ENCODE results near the gene PLXNB2.

GRCh38 chr22:50296658-50297490 is 10.6 kb downstream of the PLXNB2 start:
- TF ChIP-seq CTCF (IDR thresholded peaks at IDR 0.05) (no peak), POLR2A (IDR thresholded peaks at IDR 0.05) (no peak)
